GM19035 (cell line): ENCODE measurements around the gene CACNA2D3.

ENCODE experiments used
- ATAC-seq: cut with Tn5 transposase; IDR thresholded peaks from one replicate; pipeline ENCODE4 v1.9.1; 2021; ENCODE audit not compliant: unreplicated experiment

Gene CACNA2D3

DNA sequence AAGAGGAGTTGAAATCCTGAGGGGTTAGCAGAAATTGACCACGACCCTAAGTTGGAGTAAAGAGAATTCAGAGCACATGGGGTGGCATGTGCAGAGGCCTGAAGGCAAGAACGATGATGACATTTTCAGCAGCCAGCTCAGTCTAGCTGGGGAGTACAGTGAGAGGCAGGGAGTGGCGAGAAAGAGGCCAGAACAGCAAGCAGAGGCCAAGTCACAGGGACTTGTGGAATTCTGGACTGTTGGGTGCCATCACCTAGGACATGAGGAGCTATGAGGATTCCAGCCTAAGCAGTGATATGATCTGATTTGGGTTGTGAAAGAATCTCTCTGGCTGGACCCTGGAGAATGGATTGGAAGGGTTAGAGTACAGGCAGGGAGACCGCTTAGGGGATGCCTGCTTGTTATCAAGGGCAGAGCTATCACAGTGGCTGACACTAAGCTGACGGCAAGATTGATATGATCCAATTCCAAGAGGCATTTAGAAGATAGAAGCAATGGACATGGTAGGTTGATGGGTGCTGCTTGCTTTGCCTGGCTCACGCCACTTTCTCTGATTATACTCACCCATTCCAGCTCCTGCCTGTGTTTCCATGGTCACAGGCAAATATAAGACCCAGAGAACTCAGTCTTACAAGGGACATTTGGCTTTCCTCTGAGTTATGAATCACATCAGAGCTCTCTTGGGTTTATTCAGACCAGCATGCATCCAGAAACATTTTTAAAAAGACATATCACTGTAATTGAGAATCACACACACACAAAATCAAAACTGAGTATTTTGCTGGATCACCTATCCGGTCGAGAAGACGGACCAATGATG, 739.1 kb downstream of the CACNA2D3 start:
- no peak for ATAC-seq

DNA sequence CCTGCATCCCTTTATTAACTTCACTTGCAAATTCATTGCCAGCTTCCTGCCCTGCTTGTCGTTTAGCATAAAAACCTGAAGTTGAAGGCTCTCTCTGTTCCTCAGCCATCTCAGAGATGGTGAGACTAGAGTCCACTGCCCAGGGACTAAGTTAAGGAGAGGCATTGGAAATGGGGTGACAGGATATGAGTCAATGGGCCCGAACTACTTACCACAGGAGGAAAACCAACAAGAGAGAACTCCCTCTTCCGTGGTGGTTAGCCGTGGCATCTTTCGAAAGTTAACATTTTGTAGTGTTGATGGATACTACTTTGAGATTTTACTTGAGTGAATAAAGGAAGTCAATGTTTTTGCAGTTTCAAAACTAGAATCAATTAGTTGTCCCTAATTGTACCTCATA, 740.2 kb downstream of the CACNA2D3 start:
- ATAC-seq, result no peak

DNA sequence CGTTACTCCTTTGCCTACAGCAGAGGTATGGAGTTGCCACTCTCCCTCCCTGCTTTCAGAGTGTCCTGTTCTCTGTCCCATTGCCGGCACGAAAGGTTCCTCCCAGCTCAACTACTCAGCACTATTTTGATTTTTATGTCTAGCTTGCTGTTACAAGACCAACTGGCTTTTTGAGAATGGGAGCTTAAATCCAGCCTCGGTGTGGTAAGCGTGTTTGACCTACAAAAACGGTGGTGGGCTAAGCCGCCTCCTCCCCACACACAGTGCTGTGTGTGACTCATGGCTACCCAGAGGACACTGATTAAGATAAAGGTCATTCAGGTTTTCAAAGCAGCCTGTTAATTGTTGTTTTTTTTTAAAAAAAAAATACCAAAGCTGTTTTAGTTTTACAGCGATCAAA, 741.0 kb downstream of the CACNA2D3 start:
- no peak for ATAC-seq

DNA sequence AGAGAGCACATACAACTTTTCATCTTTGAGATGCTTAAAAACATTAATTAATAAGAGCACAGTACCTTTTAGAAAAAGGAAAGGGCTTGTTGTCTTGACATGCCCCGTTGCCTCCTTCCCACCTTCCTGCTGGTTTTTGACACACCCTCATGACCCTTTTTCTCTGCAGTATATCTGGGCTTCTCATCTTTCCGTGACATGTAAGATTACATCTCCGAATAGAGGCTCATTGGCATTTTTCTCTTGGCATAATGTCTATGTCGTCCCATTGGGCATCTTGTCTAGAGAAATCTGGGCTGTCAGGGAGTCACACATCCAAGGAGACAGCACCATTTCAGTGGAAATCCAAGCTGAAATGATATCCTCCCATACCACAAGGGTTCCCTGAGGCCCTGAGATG, 741.4 kb downstream of the CACNA2D3 start:
- no peak for ATAC-seq

DNA sequence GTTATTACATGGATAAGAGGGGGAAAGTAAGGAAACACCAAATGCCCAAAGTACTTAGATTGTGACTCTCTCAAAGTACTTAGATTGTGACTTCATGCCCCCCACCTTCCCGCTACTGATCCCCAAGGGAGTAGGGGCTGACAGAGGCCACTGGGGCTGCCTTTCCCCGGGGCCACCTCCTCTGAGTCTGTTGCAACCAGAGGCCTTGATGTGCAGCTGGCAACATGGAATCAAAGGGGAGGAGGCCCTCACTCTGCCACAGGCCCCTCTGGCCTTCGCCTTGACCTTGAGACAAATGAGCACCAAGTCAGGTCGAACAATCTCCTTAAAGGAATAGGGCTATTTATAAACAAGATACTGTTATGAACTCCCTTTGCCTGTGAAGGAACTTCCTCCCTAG, 743.0 kb downstream of the CACNA2D3 start:
- no peak for ATAC-seq

DNA sequence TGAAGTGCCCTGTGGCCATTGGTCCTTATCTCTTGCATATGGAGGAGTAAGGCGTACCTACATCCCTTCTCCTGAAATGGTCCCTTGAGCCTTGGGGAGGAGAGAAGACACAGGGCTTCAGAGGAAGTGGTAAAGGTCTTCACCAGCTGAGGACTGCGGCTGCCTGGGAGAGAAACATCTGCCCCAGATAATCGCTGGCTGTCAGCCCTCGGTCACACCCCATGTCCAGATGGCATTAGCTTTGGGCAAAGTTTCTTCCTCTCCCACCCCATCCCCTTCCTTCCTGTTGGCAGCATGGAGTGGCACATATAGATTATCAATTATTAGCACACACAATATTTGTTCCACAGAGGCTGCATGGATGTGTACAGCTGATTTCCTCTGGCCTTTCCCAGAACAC, 743.9 kb downstream of the CACNA2D3 start:
- no peak for ATAC-seq

DNA sequence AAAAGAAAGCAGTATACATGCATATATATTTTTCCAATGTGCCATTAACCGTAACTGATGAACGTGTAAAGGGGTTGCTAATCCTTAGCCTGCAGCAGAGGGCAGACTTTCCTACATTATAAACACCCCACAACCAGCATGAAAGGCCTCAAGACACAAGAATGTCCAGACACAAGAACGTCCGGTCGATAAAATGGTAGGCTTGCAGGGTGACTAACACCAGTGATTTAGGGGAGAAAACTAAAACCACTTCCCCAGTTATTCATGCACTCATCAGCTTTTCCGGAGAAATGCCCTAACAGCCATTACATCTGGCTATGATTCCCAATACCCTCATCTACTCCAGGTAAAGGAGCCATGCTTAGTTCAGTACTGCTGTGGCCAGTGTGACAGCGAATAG, 748.1 kb downstream of the CACNA2D3 start:
- ATAC-seq, result no peak

DNA sequence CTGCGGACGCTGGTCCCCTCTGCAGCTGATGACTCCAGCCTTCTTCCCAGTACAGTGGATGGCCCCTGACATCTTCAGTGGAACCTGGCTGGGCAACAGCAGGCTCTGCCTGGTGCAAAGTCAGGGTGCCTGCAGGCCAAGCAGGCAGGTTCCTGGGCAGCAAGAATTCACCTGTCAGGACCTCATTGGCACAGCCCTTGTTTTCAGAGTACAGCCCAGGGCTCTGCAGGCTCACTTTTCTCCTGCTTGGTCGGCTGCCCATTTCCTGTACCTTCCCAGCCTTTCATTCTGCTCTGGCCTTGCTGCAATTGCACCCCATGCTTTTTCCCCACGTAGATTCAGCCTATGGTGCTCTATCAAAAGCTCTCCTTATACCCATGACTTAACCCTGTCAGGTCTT, 749.5 kb downstream of the CACNA2D3 start:
- no peak for ATAC-seq

DNA sequence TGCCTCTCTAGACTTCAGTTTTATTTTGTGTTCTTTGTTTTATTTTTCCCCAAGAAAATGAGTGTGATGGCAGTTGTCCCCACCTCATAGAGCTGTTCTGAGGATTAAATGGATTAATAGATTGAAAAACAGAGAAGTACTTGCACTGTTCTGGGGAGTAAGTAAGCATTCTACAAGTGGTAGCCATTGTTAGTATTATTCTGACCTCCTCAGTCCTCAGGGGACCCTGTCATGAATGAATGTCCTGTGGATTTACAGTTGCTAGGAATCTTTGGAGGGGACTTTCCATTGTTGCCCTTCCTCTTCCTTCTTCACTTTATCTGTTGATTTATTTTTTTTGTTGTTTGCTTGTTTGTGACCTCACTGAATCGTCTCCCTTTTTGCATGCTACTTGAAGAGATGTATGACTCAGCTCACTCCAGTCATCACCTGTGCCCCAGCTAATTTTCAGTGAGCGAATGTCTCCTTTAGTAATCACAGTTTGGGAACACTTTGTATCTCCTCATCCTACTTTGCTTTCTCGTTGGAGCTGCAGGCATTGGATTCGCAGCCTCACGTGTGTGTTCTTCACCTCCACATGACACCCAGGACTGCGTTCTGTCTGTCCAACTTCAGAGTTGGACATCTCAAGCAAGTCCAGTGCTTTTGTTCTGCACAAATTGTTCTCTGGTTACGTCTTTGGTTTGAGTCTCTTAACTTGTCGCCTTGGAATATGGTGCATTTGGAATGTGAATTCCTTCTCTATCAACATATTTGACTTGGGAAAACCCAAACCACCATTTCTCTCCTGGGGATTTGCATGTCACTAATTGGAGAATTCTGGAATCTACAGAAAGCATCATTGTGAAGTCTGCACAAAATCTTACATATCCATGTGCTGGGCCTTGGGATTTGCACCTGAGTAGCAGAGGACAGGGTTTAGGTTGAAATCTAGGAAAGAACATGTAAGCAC, 751.0 kb downstream of the CACNA2D3 start:
- no peak for ATAC-seq

DNA sequence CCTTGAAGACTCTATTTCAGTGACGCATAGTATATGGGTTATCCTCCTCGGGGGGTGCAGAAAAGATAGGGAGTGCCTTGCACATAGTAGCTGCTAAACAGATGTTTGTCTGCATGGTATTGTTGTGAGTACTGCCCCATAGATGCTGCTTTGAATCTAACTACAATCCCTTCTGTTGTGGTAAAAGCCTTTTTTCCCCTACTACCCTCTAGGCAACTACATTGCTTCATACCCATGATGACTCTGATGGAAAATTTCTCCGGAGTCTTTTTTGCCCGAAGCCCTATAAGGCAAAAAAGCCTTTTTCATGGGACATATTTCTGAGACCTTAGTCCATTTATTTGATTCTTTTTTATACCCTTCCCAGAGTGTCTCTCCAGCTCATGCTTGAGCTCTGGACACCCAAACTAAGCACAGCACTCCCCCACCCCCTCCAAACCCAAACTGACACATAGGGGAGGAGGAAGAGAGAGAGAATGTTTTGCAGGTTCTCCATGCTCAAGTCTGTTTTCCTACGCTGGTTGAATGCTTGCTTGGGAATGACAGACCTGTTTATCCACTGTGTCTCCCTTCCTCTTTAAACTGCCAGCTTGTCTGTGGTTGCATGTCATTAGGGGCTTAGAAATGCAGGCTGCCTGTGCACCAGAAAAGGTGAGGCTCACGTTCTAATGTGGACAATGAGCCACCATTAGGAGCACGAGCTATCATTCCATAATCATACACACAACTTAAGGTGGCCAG, 752.6 kb downstream of the CACNA2D3 start:
- no peak for ATAC-seq

DNA sequence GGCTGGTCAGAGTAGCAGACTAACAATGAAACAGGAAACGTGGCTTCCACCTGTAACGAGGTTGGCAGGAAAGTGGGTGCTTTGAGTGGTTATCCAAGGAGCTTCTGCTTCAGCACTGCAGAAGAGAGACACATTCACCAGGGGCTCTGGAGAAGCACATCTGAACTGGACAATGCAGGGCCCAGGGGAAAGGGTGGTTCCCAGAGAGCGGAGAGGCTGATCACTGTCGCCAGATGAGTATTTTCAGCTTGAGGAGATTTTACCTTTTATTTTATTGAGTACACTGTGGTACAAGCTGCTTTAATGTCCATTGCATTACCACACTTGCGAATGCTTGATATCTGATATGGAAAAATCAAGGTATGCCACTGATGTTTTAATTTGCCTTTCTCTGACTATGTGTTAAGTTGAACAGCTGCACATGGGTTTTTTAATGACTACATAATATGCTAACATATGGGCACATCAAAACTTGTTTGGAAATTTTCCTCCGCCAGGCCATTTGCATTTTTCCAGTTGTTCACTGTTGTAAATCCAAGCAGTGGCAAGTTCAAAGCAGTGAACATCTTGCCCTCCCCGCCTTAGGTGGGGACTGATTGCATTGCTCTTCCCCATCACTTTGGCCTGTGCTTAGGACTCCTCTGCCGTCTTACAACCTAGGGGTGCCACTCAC, 753.4 kb downstream of the CACNA2D3 start:
- no peak for ATAC-seq

DNA sequence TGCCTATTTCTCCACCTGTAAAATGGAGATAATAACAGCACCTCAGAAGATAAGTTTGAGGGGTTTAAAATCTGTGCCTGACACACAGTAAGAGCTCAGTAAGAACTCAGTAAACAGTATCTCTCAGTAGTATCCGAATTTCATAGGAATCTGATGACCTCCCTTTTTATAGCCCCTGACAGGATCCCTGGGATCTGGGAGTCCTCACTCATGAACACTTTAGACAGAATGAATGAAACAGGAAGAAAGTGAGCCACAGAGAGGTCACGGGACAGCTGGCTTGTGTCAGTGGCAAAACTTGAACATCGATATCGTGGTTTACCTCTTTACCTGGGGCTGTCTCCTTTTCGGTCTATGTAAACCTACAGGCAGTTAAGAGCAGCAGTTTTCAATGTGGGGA, 754.3 kb downstream of the CACNA2D3 start:
- no peak for ATAC-seq

DNA sequence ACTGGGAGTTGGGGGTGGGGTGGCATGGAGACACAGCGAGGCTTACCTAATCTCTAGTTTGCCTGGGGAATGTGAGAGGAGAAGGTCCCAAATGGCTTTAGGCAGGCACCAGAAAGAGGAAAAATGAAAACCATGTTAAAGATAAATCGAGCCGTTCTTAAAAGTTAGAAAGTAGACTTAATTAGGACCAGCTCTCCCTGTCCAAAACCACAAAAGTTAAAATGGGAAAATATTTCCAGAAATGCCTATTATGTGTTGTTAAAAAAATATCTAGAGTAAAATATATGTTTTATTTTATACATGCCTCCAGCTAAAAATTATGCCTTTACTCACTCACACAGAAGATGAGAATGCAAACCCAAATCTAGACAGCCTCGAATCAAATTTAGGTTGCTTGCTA, 755.4 kb downstream of the CACNA2D3 start:
- no peak for ATAC-seq

DNA sequence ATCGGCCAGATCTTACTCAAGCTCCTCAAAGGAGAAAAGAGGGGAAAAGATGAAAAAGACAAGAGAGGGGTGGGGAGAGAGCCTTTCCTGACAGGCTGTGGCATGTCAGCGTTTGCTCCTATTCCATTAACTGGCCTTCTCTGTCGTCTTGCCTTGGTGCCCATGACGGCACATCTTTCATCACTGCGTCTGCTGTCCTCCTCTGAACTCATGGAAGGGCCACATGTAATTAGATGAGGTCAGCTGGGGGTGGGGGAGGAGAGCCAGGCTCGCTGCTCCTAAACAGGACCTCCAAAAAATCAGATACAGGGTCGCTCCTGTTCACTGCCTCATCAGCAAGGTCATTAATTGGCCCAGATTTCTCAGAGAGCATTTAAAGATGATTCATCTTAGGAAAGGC, 755.8 kb downstream of the CACNA2D3 start:
- no peak for ATAC-seq

DNA sequence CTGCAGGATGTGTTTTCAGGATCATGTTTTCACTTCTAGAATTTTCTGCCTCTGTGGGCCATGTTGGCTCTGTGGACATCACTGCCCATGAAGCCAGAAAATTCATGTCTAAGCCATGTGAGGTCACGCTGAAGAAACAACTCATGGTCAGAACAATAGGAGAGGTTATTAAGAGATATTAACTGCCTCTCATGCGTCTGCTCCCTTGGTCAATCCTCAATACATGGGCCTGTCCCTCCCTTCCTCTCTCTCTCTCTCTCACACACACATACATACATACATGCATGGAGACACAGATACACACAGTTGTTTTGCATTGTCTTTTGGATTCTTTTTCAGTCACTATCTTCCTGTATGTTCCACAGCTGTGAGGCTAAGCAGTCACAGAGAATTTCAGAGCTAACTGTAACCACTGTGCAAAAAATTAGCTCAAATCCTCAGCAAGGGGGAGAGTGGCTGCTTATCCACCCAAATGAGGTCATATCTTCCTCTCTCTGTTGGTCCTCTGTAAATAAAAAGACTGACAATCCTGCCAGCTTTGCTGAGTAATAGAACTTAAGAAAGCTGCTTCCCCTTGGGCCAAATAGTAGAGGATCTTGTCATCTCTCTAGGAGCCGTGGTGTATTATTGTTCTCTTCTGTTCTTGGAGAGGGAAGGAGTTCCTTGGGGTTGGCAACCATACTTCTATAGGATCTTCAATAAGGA, 759.9 kb downstream of the CACNA2D3 start:
- ATAC-seq, result no peak

DNA sequence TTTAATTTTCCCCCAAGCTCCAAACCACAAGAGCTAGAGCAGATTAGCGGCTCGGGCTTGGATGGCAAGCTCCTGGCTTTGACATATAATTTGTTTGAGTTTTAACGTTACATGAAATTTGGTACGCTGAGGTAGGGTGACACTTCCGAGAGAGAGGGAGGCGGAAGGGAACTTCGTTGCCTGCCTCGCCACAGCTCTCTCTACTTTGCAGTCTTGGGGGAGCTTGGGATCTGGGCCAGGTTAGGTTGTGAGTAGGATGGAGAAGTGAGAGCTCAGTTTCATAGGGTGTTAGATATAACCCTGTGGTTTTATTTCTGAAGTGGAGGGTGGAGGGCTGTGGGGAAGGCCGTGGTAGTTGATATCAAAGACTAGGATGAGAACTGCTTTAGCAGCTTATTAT, 765.8 kb downstream of the CACNA2D3 start:
- no peak for ATAC-seq

DNA sequence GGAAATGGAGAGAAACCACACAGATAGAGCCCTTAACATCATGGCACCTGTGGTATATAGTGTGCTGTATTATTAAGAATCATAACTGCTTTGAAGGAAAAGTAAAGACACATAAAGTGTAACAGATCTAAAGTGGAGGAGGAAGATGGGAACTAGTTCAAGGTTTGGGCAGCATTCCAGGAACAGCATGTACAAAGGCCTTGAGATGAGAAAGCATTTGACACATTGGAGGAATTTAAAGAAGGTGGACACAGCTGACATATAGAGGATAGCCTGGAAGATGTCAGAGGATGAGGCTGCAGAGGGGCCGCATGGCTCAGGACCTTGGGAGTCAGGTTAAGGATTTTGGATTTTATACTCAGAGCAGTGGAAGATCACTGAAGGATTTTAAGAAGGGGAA, 766.5 kb downstream of the CACNA2D3 start:
- no peak for ATAC-seq

DNA sequence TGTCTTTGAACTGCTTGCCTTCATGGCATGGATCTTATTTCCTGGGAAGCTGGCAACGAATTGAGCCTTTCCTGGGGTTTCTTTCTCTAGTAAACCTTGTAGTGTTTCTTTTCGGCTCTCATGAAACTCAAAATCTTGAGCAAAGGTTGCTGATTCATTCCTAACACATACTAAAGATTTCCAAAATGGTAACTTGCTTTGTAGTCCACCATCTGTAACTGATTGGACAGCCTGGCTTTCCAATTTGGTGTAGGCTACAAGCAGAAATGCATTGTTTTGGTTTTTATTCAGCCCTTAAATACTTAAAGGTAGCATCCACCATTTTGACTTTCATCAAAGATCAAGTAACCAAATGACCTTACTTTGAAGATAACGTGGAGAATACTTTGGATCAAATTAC, 767.4 kb downstream of the CACNA2D3 start:
- no peak for ATAC-seq

DNA sequence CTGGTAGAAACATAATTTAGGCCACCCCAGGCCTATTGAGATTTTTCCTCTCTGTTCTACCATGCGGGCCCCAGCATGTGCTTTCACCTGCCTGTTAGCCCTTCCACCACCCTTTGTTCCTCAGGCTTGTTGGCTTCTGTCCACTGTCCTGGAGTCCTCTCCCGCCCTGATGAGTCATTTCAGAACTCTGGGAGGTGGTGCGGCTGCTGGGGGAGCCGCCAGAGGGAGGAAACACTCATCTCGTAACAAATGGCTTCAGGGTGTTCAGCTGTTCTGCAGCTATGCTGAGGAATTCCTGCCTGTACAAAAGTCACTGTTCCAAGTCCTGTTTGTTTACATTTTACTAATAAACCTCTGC, 769.2 kb downstream of the CACNA2D3 start:
- no peak for ATAC-seq

DNA sequence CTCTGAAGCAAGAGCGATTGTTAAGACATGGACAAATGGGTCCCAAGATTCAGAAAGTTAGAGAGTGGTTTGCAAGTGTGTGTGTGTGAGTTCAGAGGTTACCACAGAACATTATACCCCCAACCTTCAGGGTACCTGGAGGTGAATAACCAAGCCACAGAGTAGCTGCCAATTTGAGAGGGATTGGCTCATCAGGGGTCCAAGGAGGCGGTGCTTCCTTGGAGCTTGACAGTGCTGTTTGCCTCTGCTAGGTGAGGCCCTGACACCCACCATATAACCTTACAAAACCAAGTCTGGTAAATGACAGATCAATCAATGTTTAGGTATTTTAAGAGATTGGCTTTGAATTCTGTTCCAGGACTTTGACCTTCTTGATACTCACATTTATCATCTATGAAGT, 769.8 kb downstream of the CACNA2D3 start:
- ATAC-seq, result no peak
